HG03354 (cell line): Measurements from ENCODE around the gene KLHL10.
A peak's percentile ranks its signal among the peaks of the same experiment; 100 is the strongest.

Source experiments
- ATAC-seq: cut with Tn5 transposase; IDR thresholded peaks from one replicate; pipeline ENCODE4 v1.9.1; 2021; ENCODE audit warnings: mild to moderate bottlenecking; ENCODE audit not compliant: unreplicated experiment, poor library complexity, severe bottlenecking

The KLHL10 gene

DNA sequence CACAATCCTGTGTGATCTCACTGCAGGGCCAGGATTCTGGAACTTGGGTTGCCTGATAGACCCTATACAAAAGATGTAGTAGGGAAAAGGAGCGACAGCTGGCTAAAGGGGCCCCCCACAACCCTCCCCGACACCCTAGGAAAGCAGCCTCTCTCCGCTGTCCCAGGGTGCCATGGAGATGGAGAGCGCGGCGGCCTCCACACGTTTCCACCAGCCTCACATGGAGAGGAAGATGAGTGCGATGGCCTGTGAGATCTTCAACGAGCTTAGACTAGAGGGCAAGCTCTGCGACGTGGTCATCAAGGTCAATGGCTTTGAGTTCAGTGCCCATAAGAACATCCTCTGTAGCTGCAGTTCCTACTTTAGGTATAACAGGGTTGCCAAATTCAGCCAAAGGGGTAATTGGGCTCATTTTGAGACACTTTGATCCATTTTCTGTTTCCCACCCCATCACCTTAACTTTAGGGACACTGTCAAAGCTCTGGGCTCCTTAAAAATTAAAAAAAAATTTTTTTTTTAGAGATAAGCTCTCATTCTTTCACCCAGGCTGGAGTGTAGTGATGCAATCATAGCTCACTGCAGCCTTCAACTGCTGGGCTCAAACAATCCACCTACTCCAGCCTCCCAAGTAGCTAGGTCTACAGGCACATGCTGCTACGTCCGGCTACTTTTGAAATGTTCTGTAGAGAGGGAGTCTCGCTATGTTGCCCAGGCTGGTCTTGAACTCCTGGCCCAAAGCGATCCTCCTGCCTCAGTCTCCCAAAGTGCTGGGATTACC is at the start of gene KLHL10:
KLHL10 (plus strand) TSS at position 65 of the 778 bp plus-strand sequence; CDS start at position 173, 108 bp downstream.
- no peak for ATAC-seq

- no peak for ATAC-seq
Observed at GRCh38 chr17:41792845-41793783, 44.5 kb upstream of the KLHL10 start.

GRCh38 chr17:41793784-41794539 is 43.7 kb upstream of the KLHL10 start:
- ATAC-seq, result no peak

DNA sequence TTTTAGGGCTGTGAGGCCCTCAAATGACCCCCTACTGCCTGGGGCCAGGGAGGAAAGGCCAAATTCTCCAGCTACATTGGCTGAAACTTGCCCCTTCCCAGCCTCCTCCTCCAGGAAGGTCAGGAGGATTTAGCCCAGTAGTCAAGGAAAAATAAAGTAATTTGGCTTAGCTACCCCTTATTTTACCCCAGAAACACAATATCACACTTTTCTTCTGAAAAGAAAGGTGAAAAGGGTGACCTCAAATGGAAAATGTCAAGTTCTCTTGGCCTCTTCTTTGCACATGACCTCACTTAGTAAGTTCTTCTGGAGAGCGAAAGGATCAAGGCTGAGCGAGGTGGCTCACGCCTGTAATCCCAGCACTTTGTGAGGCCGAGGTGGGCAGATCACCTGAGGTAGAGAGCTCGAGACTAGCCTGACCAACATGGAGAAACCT is 43.1 kb upstream of the KLHL10 start:
- no peak for ATAC-seq

DNA sequence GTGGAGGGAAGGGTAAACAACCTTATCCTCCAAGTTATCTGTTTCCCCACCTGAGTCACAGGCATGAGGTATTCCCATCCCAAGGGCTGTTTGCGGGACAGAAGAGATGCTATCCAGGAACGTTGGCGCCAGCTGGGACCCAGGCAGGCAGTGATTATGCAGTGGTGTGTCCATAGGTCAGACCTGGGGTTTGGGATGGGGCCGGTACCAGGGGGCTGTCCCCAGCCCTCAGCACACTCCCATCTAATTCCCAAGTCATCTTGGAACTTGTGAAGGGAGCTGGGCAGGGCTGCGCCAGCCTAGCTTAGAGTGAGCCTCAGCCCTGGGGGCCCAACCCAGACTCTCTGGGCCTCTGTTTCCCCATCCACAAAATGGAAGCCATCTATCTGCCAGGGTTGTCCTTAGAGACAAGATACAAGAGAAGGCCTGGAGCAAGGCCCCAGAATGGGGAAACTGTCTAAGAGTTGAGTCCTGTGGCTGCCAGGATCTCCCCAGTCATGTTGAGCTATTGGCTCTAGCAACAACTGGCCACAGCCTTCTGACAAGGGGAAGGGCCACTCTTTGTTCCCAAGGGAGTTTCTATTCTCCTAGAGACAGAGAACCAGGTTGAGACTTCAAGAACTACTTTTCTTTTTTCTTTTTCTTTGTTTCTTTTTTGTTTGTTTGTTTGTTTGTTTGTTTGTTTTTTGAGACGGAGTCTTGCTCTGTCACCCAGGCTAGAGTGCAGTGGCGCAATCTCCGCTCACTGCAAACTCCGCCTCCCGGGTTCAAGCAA is 41.3 kb upstream of the KLHL10 start:
- no peak for ATAC-seq

GRCh38 chr17:41797377-41797776 is 40.2 kb upstream of the KLHL10 start:
- ATAC-seq, result no peak

DNA sequence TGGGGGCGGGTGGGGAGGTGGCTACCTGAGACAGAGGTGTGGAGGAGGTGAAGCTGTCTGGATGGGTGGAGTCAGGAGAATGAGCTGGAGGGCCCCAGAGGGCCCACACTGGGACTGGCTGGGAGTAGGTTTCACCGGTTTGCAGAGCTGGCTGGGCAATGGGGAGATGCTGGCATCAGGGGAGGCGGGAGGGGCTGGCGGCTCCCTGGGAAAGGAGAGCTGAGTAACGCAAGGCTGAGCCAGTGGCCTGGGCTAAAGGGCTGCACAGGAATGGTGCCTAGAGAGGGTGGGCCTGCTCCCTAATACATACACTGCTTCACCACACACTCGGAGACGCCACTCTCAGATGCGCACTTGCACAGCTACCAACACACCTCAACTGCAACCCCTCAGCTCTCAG is 38.3 kb upstream of the KLHL10 start:
- ATAC-seq, result no peak

GRCh38 chr17:41800601-41801373 is 36.8 kb upstream of the KLHL10 start:
- ATAC-seq, result no peak

GRCh38 chr17:41801374-41802271 is 36.0 kb upstream of the KLHL10 start:
- no peak for ATAC-seq

DNA sequence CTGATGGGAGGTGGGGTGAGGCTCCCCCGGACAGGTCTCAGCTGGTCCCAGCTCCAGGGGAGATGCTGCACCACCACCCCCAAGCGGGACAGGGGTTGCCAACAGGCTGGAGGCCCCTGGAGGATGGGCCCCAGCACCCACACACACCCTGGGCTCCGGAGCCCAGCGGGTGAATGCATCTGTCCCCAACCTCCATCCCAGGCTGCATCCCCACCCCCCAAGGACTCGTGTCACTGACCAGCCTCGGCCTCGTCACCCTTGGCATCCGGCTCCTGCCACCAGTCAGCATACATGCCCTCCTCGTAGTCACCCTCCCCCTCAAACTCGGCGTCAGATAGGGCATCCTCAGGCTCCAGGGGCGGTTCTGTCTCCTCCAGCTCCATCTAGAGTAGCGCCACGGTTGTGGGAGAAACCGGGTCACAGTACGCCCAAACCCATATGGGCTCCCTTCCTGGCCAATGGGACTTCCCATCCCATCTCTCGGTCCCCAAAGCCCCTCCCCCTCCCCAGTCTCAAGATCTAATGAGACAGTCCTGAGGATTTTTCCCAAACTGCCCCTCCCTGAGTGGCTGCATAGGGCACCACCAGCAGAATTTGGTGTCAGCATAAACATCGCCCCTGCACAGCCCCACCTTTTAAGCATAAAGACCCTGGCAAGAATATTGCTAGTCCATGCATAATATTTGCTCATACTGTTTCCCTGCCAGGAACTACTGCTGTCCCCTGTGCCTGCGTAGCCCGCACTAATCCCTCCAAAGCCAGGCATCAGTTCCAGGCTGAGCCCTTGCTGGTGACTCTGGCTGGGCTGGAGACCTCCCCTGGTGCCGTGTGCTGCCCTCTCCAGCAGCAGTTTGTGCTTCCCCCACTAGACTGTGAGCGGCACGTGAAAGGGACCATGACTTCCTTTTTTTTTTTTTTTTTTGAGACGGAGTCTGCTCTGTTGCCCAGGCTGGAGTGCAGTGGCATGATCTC is 34.3 kb upstream of the KLHL10 start:
- ATAC-seq, result no peak

GRCh38 chr17:41806685-41807445 is 30.8 kb upstream of the KLHL10 start:
- no peak for ATAC-seq

GRCh38 chr17:41810659-41811548 is 26.7 kb upstream of the KLHL10 start:
- ATAC-seq, result no peak

GRCh38 chr17:41811549-41812380 is 25.9 kb upstream of the KLHL10 start, which contains the start of gene P3H4:
P3H4 (minus strand) TSS chr17:41811949; CDS start chr17:41811915, 34 bp downstream.
- peak; percentile 71 for ATAC-seq
